ENCODE data around the gene APBA2. TPM values are rescaled to one million over a fixed set of nuclear protein-coding genes. Genes with fewer than 3 reads are reported as not detected.

Gene APBA2
- total and polyA plus RNA-seq, 2 of the 4 experiments (the other 2 are of a cell fraction): 21.7 to 33.0 TPM

- in situ Hi-C loops (cut with MboI; ENCODE audit: low sequenced_read_pairs): no loop called here
These were observed 178.5 kb downstream of the APBA2 start for GRCh38 chr15:29064290-29064689.

More at GRCh38 chr15:29064290-29064689, 178.5 kb downstream of the APBA2 start:
- TF ChIP-seq FOS (IDR thresholded peaks at IDR 0.05; ENCODE audit: low read depth, low read length) (no peak), MAZ (IDR thresholded peaks at IDR 0.05; ENCODE audit: borderline replicate concordance, low read depth, low read length) (no peak), CTCF (conservative IDR thresholded peaks at IDR 0.05; ENCODE audit: low read depth, low read length) (no peak), NFE2L2 (IDR thresholded peaks at IDR 0.05; ENCODE audit: low read depth, low read length) (no peak), RAD21 (IDR thresholded peaks at IDR 0.05; ENCODE audit: low read length) (no peak), BHLHE40 (IDR thresholded peaks at IDR 0.05; ENCODE audit: low read depth, low read length) (no peak), RCOR1 (IDR thresholded peaks at IDR 0.05; ENCODE audit: insufficient replicate concordance, low read length) (no peak), SMC3 (IDR thresholded peaks at IDR 0.05; ENCODE audit: low read depth, low read length) (no peak), RFX5 (IDR thresholded peaks at IDR 0.05; ENCODE audit: low read depth, low read length) (no peak), CHD1 (IDR thresholded peaks at IDR 0.05; ENCODE audit: low read depth, low read length) (no peak)
- intact Hi-C loops (cut with micrococcal nuclease): no loop called here
- no peaks in the 10 kb centered on the region for H3K4me1 ChIP-seq (ENCODE audit: control insufficient read depth, insufficient read depth, low read length)
- no TSS peak for BruUV-seq (replicated peaks)
- no peak overlapping the region for H2AK9ac ChIP-seq (replicated peaks; ENCODE audit: low read depth, low read length, poor library complexity)
- 80% methylated on average over 6 of the region's 8 CpGs; no CpG with 5 or more reads in 1 of the 2 experiments for WGBS, 2 experiments (ENCODE audit: extremely low coverage in 2 of 2, insufficient read length in 1 of 2)
- H3K18ac ChIP-seq (ENCODE audit: low read depth, low read length): no peak overlapping the region
- no peak overlapping the region for H2AK5ac ChIP-seq (ENCODE audit: low read depth, low read length)
- H3K9ac ChIP-seq (ENCODE audit: low read depth, low read length): no peak overlapping the region
- no peak overlapping the region for H3K4me2 ChIP-seq (ENCODE audit: low read depth, low read length)
- peaks cover 9% of the 10 kb centered on the region; the same call in 1 of the 2 replicates for H3K9me1 ChIP-seq (ENCODE audit: insufficient read depth, low read length)
- no peak overlapping the region for H2AFZ ChIP-seq (replicated peaks; ENCODE audit: low read length, poor library complexity)
- no peaks in the 10 kb centered on the region for H3K9me3 ChIP-seq (ENCODE audit: control insufficient read depth, insufficient read depth, low read length)
- no peaks in the 10 kb centered on the region for H3K36me3 ChIP-seq (ENCODE audit: control insufficient read depth, insufficient read depth, low read length)
- no peak overlapping the region for H2BK20ac ChIP-seq (ENCODE audit: low read depth, low read length)
- no peak for ATAC-seq (ENCODE audit: low read depth)
- H3K14ac ChIP-seq (replicated peaks; ENCODE audit: low read depth, low read length): no peak overlapping the region
- no peaks in the 10 kb centered on the region for H3K27me3 ChIP-seq (ENCODE audit: control insufficient read depth, insufficient read depth, low read length)
- no peak overlapping the region for H3K4me3 ChIP-seq (ENCODE audit: insufficient read depth, low read depth, low read length)
- H4K91ac ChIP-seq (ENCODE audit: insufficient read depth, low read depth, low read length): no peak overlapping the region
- no peak overlapping the region for H3K4ac ChIP-seq (ENCODE audit: low read depth, low read length)
- peaks cover 4 to 38% of the 10 kb centered on the region in 2 experiments; a peak in 2 of 4 replicates for H3K79me1 ChIP-seq (ENCODE audit: low read depth in 1 of 2, low read length in 2 of 2)
- ChIA-PET CTCF (no interaction called here), POLR2A (ENCODE audit: unreplicated experiment) (no interaction called here)
- peaks cover 32% of the 10 kb centered on the region for H4K20me1 ChIP-seq (ENCODE audit: insufficient read depth, low read length)
- dilution Hi-C loops (cut with HindIII; ENCODE audit: low sequenced_read_pairs, unreplicated experiment): no loop called here
- H3K23ac ChIP-seq (ENCODE audit: low read depth, low read length): no peak overlapping the region
- no peak overlapping the region for H4K8ac ChIP-seq (ENCODE audit: low read depth in 2 of 2, low read length in 2 of 2)
- H3K56ac ChIP-seq (ENCODE audit: extremely low read depth, insufficient read depth, low read length): no peak overlapping the region
- no peak overlapping the region for H3K27ac ChIP-seq (ENCODE audit: insufficient read depth, low read length)
- no peak overlapping the region for H2BK120ac ChIP-seq (ENCODE audit: low read depth, low read length)
- H2BK15ac ChIP-seq (ENCODE audit: low read depth, low read length): no peak overlapping the region
- DNase-seq: no peak
- no peak overlapping the region for H2BK5ac ChIP-seq (ENCODE audit: low read depth, low read length, poor library complexity, severe bottlenecking)
- no peak overlapping the region for H4K5ac ChIP-seq (ENCODE audit: low read depth, low read length)
